ENCODE results near the gene ATOX1. TPM values are rescaled to one million over a fixed set of nuclear protein-coding genes. Genes with fewer than 3 reads are reported as not detected.

The ATOX1 gene
- total RNA-seq, 4 donors from 2014 or later, result 56.0 to 109 (median 74.5) TPM

DNA sequence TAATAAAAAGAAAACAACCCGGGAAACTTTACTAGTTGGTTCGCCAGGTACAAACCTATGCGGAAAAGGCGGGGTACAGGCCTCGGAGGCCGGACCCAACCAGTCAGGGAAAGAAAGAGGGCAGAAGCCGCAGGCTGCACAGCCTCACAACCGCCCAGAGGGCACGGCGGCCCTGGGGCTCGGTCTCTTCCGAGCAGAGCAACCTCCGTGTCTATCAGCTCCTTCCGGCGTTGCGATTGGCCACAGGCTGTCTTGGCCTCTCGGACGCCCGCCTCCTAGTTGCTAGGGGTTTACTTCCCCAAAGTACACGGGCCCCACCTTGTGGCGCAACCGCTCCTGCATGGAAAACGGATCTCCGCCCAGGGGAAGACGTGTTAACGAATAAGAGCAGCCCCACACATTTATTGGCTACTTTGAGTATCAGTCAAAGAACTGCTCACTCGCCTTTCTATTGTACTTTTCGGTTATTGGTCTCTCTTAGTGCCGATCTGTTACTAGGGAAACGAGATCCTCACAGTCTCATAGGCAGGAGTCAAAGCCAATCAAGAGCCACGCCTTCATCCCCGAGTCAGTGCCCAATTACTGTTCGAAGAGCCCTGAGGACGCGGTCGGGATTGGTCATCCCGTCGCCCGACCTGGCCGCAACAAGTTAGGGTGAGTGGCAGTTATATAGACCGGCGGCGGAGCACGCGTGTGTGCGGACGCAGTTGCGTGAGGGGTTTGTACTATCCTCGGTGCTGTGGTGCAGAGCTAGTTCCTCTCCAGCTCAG lies 13.0 kb upstream of the ATOX1 start, which contains the start of gene G3BP1:
Gene G3BP1 (plus strand): TSS at position 696 of the 770 bp plus-strand sequence. CDS start 14,667 bp downstream, outside the sequence.
- 0 to 1% methylated on average over 36 to 41 of the region's 49 CpGs for WGBS, 2 donors
- no peaks in the 10 kb centered on the region for H3K27me3 ChIP-seq
- H3K27ac ChIP-seq, result peak within 1 kb of the TSS; percentile 96 to 99 (median 96)
- H3K9me3 ChIP-seq, result no peaks in the 10 kb centered on the region
- H3K36me3 ChIP-seq, result no peaks in the 10 kb centered on the region
- H3K4me1 ChIP-seq, result peaks cover 0 to 54% (median 23%) of the 10 kb centered on the region in 3 donors
- TF ChIP-seq POLR2A (IDR thresholded peaks at IDR 0.05) (peak in 3 of 4 donors; percentile 97 to 99 (median 97)), CTCF (IDR thresholded peaks at IDR 0.05) (peak; percentile 42 to 72 (median 62))
- H3K4me3 ChIP-seq, result peak within 1 kb of the TSS; percentile 82 to 90 (median 89)
- DNase-seq, result peak; percentile 99
- intact Hi-C loops (cut with DNase I), result no loop called here

GRCh38 chr5:151770383-151771258 lies 12.2 kb upstream of the ATOX1 start:
- TF ChIP-seq POLR2A (IDR thresholded peaks at IDR 0.05) (no peak), CTCF (IDR thresholded peaks at IDR 0.05) (no peak)
- Histone ChIP-seq H3K27me3 (no peaks in the 10 kb centered on the region), H3K9me3 (no peaks in the 10 kb centered on the region), H3K36me3 (no peaks in the 10 kb centered on the region), H3K4me3 (peak overlapping the region; percentile 54 to 74 (median 66)), H3K27ac (peak overlapping the region; percentile 95 to 99 (median 96)), H3K4me1 (peaks cover 0 to 46% (median 17%) of the 10 kb centered on the region in 3 donors)
- peak; percentile 65 for DNase-seq
- intact Hi-C loops (cut with DNase I), result no loop called here
- 0 to 2% methylated on average over 3 to 9 of the region's 75 CpGs for WGBS, 2 donors

- Histone ChIP-seq H3K36me3 (no peaks in the 10 kb centered on the region), H3K9me3 (no peaks in the 10 kb centered on the region), H3K4me1 (peaks cover 0 to 16% (median 5%) of the 10 kb centered on the region in 3 donors), H3K27ac (no peak overlapping the region), H3K4me3 (no peak overlapping the region), H3K27me3 (no peaks in the 10 kb centered on the region)
- no peak for DNase-seq
- intact Hi-C loops (cut with DNase I), result no loop called here
- TF ChIP-seq CTCF (IDR thresholded peaks at IDR 0.05) (no peak), POLR2A (IDR thresholded peaks at IDR 0.05) (no peak)
These were observed 8.5 kb upstream of the ATOX1 start for GRCh38 chr5:151766975-151767374.

GRCh38 chr5:151764801-151765200 lies 6.4 kb upstream of the ATOX1 start:
- Histone ChIP-seq H3K27me3 (no peaks in the 10 kb centered on the region), H3K27ac (no peak overlapping the region), H3K36me3 (no peaks in the 10 kb centered on the region), H3K9me3 (no peaks in the 10 kb centered on the region), H3K4me3 (no peak overlapping the region), H3K4me1 (peaks cover 0 to 4% (median 0%) of the 10 kb centered on the region in 3 donors)
- intact Hi-C loops (cut with DNase I), result no loop called here
- TF ChIP-seq POLR2A (IDR thresholded peaks at IDR 0.05) (no peak), CTCF (IDR thresholded peaks at IDR 0.05) (no peak)
- no peak for DNase-seq

GRCh38 chr5:151758141-151758429 lies 346 bp downstream of the ATOX1 start:
- intact Hi-C loops (cut with DNase I), result no loop called here
- Histone ChIP-seq H3K36me3 (peaks cover 0 to 6% (median 0%) of the 10 kb centered on the region in 3 donors), H3K27me3 (no peaks in the 10 kb centered on the region), H3K4me3 (peak overlapping the region; percentile 66 to 83 (median 77)), H3K9me3 (no peaks in the 10 kb centered on the region), H3K27ac (peak overlapping the region; percentile 80 to 91 (median 88)), H3K4me1 (peaks cover 10 to 34% (median 16%) of the 10 kb centered on the region in 3 donors)
- DNase-seq, result no peak
- no peak for TF ChIP-seq POLR2A (IDR thresholded peaks at IDR 0.05)
- no peak for TF ChIP-seq CTCF (IDR thresholded peaks at IDR 0.05)
- 0% methylated on average over 2 of the region's 11 CpGs; no CpG with 5 or more reads in 1 of the 2 donors for WGBS, 2 donors

Data from esophagus squamous epithelium (tissue), 5 donors.